ENCODE results near the gene RETREG3.

DNA sequence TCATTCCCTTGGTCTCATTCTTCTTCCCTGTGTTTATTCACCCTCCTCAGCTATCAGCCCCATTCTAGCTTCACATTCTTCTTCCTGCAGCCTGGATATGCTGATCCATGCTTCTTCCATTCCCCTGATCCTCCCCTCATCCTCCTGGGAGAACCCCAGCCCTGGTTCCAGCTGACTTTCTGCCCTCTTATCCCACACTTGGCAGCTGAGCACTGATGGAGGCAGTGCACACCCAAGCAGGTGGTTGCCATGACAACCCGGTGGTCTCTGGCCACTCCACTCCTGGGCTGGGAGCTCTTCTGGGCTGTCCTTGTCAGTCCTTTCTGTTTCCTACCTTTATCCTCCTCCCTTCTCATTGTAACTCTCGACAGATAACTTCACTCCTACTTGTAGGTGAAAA lies 33.2 kb upstream of the RETREG3 start:
- TF ChIP-seq, protein P1, sequence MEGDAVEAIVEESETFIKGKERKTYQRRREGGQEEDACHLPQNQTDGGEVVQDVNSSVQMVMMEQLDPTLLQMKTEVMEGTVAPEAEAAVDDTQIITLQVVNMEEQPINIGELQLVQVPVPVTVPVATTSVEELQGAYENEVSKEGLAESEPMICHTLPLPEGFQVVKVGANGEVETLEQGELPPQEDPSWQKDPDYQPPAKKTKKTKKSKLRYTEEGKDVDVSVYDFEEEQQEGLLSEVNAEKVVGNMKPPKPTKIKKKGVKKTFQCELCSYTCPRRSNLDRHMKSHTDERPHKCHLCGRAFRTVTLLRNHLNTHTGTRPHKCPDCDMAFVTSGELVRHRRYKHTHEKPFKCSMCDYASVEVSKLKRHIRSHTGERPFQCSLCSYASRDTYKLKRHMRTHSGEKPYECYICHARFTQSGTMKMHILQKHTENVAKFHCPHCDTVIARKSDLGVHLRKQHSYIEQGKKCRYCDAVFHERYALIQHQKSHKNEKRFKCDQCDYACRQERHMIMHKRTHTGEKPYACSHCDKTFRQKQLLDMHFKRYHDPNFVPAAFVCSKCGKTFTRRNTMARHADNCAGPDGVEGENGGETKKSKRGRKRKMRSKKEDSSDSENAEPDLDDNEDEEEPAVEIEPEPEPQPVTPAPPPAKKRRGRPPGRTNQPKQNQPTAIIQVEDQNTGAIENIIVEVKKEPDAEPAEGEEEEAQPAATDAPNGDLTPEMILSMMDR (IDR thresholded peaks at IDR 0.05; ENCODE audit: low read length), result no peak
- no peak for TF ChIP-seq EZH2phosphoT487 (IDR thresholded peaks at IDR 0.05; ENCODE audit: low read length)
- TF ChIP-seq EZH2 (optimal IDR thresholded peaks at IDR 0.05; ENCODE audit: low read depth, low read length), result no peak

Data from MM.1S (cell line).